Panc1 (cell line): ENCODE results near the gene CLHC1. TPM values are rescaled to one million over a fixed set of nuclear protein-coding genes. Genes with fewer than 3 reads are reported as not detected.
"Not testable (repeated sequence)": the region's sequence is repeated elsewhere in the genome, so short reads cannot be mapped to it uniquely, and the experiment has no call there.

Experiments
- ATAC-seq: fragments of 200-7000 bp; cut with Tn5 transposase; 2 replicates; pipeline ENCODE4 v1.9.1; 2020; ENCODE audit warnings: mild to moderate bottlenecking, moderate library complexity
- BruUV-seq: library from RNA; stranded (reverse); fragments of 400-500 nt; replicated peaks from 2 replicates; lab custom pipeline; 2021; lab: Mats Ljungman, UMichigan
- CTCF ChIA-PET: fragments of 300-600 bp; sonication (Branson Sonifier 250); formaldehyde crosslinking; loops from one replicate; lab custom pipeline; 2022; ENCODE audit warnings: antibody characterized with exemption; lab: Charles Lee
- POLR2A ChIA-PET: fragments of 300-600 bp; sonication (Branson Sonifier 250); formaldehyde crosslinking; loops from one replicate; lab custom pipeline; 2022; ENCODE audit warnings: antibody characterized with exemption; lab: Charles Lee
- DNase-seq: peaks from one replicate; pipeline ENCODE4 v3.0.0-alpha.2; 2010; ENCODE audit warnings: low read depth, low spot score
- H3K27ac ChIP-seq: 2 replicates; pipeline ENCODE4 v1.5.1; 2011; ENCODE audit warnings: mild to moderate bottlenecking, low read length, inconsistent platforms
- H3K27me3 ChIP-seq: fragments of 200-500 bp; sonication (Bioruptor generic); 2 replicates; pipeline ENCODE4 v1.6.0; 2014; ENCODE audit warnings: low read length, inconsistent platforms; ENCODE audit not compliant: control insufficient read depth, insufficient read depth
- H3K36me3 ChIP-seq: fragments of 200-500 bp; sonication (Bioruptor generic); 2 replicates; pipeline ENCODE4 v1.5.1; 2014; ENCODE audit warnings: inconsistent platforms, mild to moderate bottlenecking, low read length, moderate library complexity; ENCODE audit not compliant: control insufficient read depth, insufficient read depth
- H3K4me1 ChIP-seq: 2 replicates; pipeline ENCODE4 v1.5.1; 2011; ENCODE audit warnings: inconsistent platforms, mild to moderate bottlenecking, low read length, moderate library complexity; ENCODE audit not compliant: control insufficient read depth, insufficient read depth
- H3K4me3 ChIP-seq, 2 experiments: 2 replicates each; pipeline ENCODE4 v1.5.1; 2011 to 2012; ENCODE audit warnings: low read depth in 2 of 2, low read length in 2 of 2, mild to moderate bottlenecking in 2 of 2, inconsistent platforms in 1 of 2, moderate library complexity in 1 of 2
- H3K9me3 ChIP-seq: fragments of 200-500 bp; sonication (Bioruptor generic); 2 replicates; pipeline ENCODE4 v1.5.1; 2014; ENCODE audit warnings: low read depth, mild to moderate bottlenecking, inconsistent platforms, low read length, moderate library complexity; ENCODE audit not compliant: control insufficient read depth, insufficient read depth
- CTCF ChIP-seq: fragments of 450-650 bp; IDR thresholded peaks from 2 replicates; pipeline ENCODE4 v1.5.1; 2017; ENCODE audit warnings: mild to moderate bottlenecking
- POLR2AphosphoS5 ChIP-seq: IDR thresholded peaks from 2 replicates; pipeline ENCODE4 v1.6.1; 2012; ENCODE audit warnings: mild to moderate bottlenecking, low read depth, low read length, moderate library complexity
- REST ChIP-seq, 2 experiments: IDR thresholded peaks; 2 replicates each; pipeline ENCODE4 v1.6.1; 2011 to 2012; ENCODE audit warnings: low read depth in 2 of 2, control low read depth in 1 of 2, low read length in 1 of 2, mild to moderate bottlenecking in 1 of 2, moderate library complexity in 1 of 2; ENCODE audit not compliant: insufficient read depth in 1 of 2
- SIN3A ChIP-seq: IDR thresholded peaks from 2 replicates; pipeline ENCODE4 v1.6.1; 2012; ENCODE audit warnings: low read depth, mild to moderate bottlenecking, low read length, moderate library complexity, borderline replicate concordance; ENCODE audit not compliant: insufficient read depth
- TCF7L2 ChIP-seq: IDR thresholded peaks from 2 replicates; pipeline ENCODE4 v1.6.1; 2011; ENCODE audit warnings: mild to moderate bottlenecking, low read depth, low read length, inconsistent platforms
- in situ Hi-C: cut with HindIII; loops from 2 replicates; pipeline ENCODE4 v1.10.0; 2016; ENCODE audit warnings: low sequenced_read_pairs, low pct_unique_long_range_greater_than_20kb
- intact Hi-C: fragments of 100-400 bp; cut with micrococcal nuclease; formaldehyde crosslinking; loops from one replicate; pipeline ENCODE4 v1.10.0; 2022; ENCODE audit not compliant: unreplicated experiment
- total RNA-seq: library from RNA; stranded (reverse); gene quantifications from one replicate; pipeline ENCODE4 v1.2.1, GENCODE V29; 2021; ENCODE audit not compliant: unreplicated experiment

CLHC1 gene
- total RNA-seq, 1 experiment from 2014 or later: 3.6 TPM

GRCh38 chr2:55146263-55146662 lies 85.8 kb downstream of the CLHC1 start:
- H3K27me3 ChIP-seq: no peaks in the 10 kb centered on the region
- no peak for DNase-seq
- TF ChIP-seq TCF7L2 (no peak), REST (IDR thresholded peaks at IDR 0.05; ENCODE audit: insufficient read depth in 1 of 2, low read depth in 2 of 2, low read length in 1 of 2) (no peak), SIN3A (no peak), POLR2AphosphoS5 (no peak), CTCF (no peak)
- POLR2A ChIA-PET: no interaction called here
- CTCF ChIA-PET: no interaction called here
- H3K27ac ChIP-seq: no peak overlapping the region
- H3K9me3 ChIP-seq: no peaks in the 10 kb centered on the region
- no peak overlapping the region for H3K4me3 ChIP-seq
- H3K36me3 ChIP-seq: no peaks in the 10 kb centered on the region
- in situ Hi-C loops: no loop called here
- intact Hi-C loops: no loop called here
- no TSS peak for BruUV-seq
- no peak for ATAC-seq
- H3K4me1 ChIP-seq: no peaks in the 10 kb centered on the region

- TF ChIP-seq POLR2AphosphoS5 (no peak), CTCF (no peak), TCF7L2 (no peak), SIN3A (no peak), REST (IDR thresholded peaks at IDR 0.05; ENCODE audit: insufficient read depth in 1 of 2, low read depth in 2 of 2, low read length in 1 of 2) (no peak)
- ChIA-PET POLR2A (interaction anchor here (0.6 kb wide), 1 partner anchor 75 kb away, joined by 10 read pairs; no protein-coding TSS in a partner anchor), CTCF (no interaction called here)
- Histone ChIP-seq H3K36me3 (no peaks in the 10 kb centered on the region), H3K4me1 (no peaks in the 10 kb centered on the region), H3K4me3 (no peak overlapping the region), H3K9me3 (no peaks in the 10 kb centered on the region), H3K27ac (no peak overlapping the region), H3K27me3 (no peaks in the 10 kb centered on the region)
- in situ Hi-C loops (no loop called here), intact Hi-C loops (no loop called here)
- DNase-seq: no peak
- no peak for ATAC-seq
- BruUV-seq: no TSS peak
Measured at GRCh38 chr2:55144922-55145820, 86.9 kb downstream of the CLHC1 start.

- H3K4me1 ChIP-seq, DNase-seq, H3K27me3 ChIP-seq, intact Hi-C loops, ATAC-seq, POLR2A ChIA-PET, H3K36me3 ChIP-seq, BruUV-seq, H3K4me3 ChIP-seq, H3K9me3 ChIP-seq, in situ Hi-C loops, H3K27ac ChIP-seq: not testable (repeated sequence)
- CTCF ChIA-PET: interaction anchor here (0.6 kb wide), 1 partner anchor 165 kb away, joined by 6 read pairs; no protein-coding TSS in a partner anchor
Measured at GRCh38 chr2:55143706-55144105, 88.4 kb downstream of the CLHC1 start.
